Left lobe of liver (tissue), 2 donors: ENCODE results near the gene SFT2D3. TPM values are rescaled to one million over a fixed set of nuclear protein-coding genes. Genes with fewer than 3 reads are reported as not detected.

Experiments
- ATAC-seq: fragments of 200-7000 bp; cut with Tn5 transposase; one replicate; pipeline ENCODE4 v1.9.1; 2020; ENCODE audit warnings: mild to moderate bottlenecking, moderate library complexity
- DNase-seq: peaks from one replicate; pipeline ENCODE4 v3.0.0-alpha.2; 2020; ENCODE audit warnings: low spot score
- total RNA-seq: library from RNA; stranded (reverse); gene quantifications from one replicate; pipeline ENCODE4 v1.2.1, GENCODE V29; 2021
- donor health status: DM: no; HTN: no; CAD: no; lungs with moderate emphysema.
- donor health status: DM: no; HTN: yes; CAD: no.

Gene SFT2D3
- total RNA-seq, 1 donor from 2014 or later = 3.7 TPM

- ATAC-seq = no peak
- no peak for DNase-seq
Measured at GRCh38 chr2:127680706-127681287, 20.5 kb upstream of the SFT2D3 start.

- DNase-seq (no peak), ATAC-seq (peak; percentile 49)
Measured at GRCh38 chr2:127681288-127681804, 20.0 kb upstream of the SFT2D3 start.

GRCh38 chr2:127681976-127682857 lies 19.1 kb upstream of the SFT2D3 start:
- DNase-seq (no peak), ATAC-seq (no peak)

- DNase-seq (no peak), ATAC-seq (no peak)
Measured at GRCh38 chr2:127683056-127683455, 18.2 kb upstream of the SFT2D3 start.

- ATAC-seq (no peak), DNase-seq (no peak)
Measured at GRCh38 chr2:127683757-127684156, 17.5 kb upstream of the SFT2D3 start.

GRCh38 chr2:127685410-127686080 lies 15.8 kb upstream of the SFT2D3 start:
- DNase-seq (no peak), ATAC-seq (no peak)

- ATAC-seq (no peak), DNase-seq (no peak)
Measured at GRCh38 chr2:127688405-127688804, 12.9 kb upstream of the SFT2D3 start.

- no peak for DNase-seq
- no peak for ATAC-seq
Measured at GRCh38 chr2:127690696-127691095, 10.6 kb upstream of the SFT2D3 start.

GRCh38 chr2:127694986-127695385 lies 6.3 kb upstream of the SFT2D3 start:
- ATAC-seq = no peak
- DNase-seq = no peak

- ATAC-seq = peak; percentile 43
- no peak for DNase-seq
Measured at GRCh38 chr2:127695491-127696472, 5.5 kb upstream of the SFT2D3 start.

GRCh38 chr2:127697482-127698180 lies 3.7 kb upstream of the SFT2D3 start:
- no peak for DNase-seq
- ATAC-seq = no peak

- DNase-seq = no peak
- no peak for ATAC-seq
Measured at GRCh38 chr2:127698553-127699355, 2.5 kb upstream of the SFT2D3 start.

- ATAC-seq = peak; percentile 51
- DNase-seq = peak; percentile 79
Measured at GRCh38 chr2:127700527-127701192, 637 bp upstream of the SFT2D3 start.

GRCh38 chr2:127701651-127702394 lies 526 bp downstream of the SFT2D3 start:
- ATAC-seq = peak; percentile 61
- peak; percentile 83 for DNase-seq

- ATAC-seq (no peak), DNase-seq (no peak)
Measured at GRCh38 chr2:127702395-127703009, 1.2 kb downstream of the SFT2D3 start.

- ATAC-seq (no peak), DNase-seq (no peak)
Measured at GRCh38 chr2:127703282-127703681, 2.0 kb downstream of the SFT2D3 start.
